Measurements from ENCODE around the gene ADAM19.

Gene ADAM19

GRCh38 chr5:157509093-157509492 lies 66.5 kb downstream of the ADAM19 start:
- ChIA-PET POLR2A (ENCODE audit: low non-redundant PET) (no interaction called here), CTCF (interaction anchor here (0.6 kb wide), 1 partner anchor 97 kb away, joined by 3 read pairs; no protein-coding TSS in a partner anchor)
- TF ChIP-seq, protein P1, sequence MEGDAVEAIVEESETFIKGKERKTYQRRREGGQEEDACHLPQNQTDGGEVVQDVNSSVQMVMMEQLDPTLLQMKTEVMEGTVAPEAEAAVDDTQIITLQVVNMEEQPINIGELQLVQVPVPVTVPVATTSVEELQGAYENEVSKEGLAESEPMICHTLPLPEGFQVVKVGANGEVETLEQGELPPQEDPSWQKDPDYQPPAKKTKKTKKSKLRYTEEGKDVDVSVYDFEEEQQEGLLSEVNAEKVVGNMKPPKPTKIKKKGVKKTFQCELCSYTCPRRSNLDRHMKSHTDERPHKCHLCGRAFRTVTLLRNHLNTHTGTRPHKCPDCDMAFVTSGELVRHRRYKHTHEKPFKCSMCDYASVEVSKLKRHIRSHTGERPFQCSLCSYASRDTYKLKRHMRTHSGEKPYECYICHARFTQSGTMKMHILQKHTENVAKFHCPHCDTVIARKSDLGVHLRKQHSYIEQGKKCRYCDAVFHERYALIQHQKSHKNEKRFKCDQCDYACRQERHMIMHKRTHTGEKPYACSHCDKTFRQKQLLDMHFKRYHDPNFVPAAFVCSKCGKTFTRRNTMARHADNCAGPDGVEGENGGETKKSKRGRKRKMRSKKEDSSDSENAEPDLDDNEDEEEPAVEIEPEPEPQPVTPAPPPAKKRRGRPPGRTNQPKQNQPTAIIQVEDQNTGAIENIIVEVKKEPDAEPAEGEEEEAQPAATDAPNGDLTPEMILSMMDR (conservative IDR thresholded peaks at IDR 0.05; ENCODE audit: low read depth), result no peak

DNA sequence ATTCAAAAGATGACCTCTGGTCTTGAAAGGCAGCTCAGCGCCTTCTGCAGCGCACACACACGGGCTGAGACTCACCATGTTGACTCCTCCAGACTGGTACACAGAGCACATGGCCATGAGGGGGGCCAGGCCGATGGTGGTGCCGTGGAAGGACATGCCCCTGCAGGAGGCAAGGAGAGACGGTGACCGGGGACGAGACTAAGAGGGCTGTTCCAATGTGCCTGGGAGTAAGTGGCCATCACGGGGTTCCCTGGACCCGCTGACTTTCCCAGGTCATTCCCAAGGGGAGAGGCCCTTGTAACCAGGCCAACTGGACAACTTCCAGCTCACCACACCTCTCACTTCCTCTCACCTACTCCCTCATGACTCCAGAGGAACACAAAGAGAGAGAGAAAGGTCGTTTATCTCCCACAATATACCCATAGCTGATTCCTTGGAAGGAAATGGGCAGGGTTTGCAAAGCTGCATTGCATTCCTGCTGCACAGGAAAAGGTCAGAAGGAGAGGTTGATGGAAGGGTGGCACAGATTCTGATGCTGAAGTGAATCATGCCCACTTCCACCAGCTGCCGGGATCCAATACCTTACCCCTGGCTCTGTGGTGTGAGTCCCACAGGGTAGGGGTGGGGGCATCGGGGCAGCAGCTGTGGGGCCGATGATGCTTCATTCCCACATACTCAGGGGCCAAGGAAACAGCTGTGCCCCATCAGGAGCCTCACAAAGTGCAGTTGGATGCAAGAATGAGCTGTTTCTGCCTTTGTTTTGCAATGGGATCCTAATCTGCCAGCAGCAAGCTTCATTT lies 68.4 kb downstream of the ADAM19 start:
- POLR2A ChIA-PET (ENCODE audit: low non-redundant PET), result no interaction called here
- peak overlapping the region; percentile 54 for H3K27ac ChIP-seq
- TF ChIP-seq, protein P1 (conservative IDR thresholded peaks at IDR 0.05; ENCODE audit: low read depth), result no peak
- peak; percentile 67 for DNase-seq (ENCODE audit: low spot score)
- CTCF ChIA-PET, result interaction anchor here (0.7 kb wide), 1 partner anchor 47 kb away, joined by 4 read pairs; the partner anchor contains the start of gene NIPAL4

More at GRCh38 chr5:157509093-157509492, 66.5 kb downstream of the ADAM19 start:
- no peak overlapping the region for H3K27ac ChIP-seq
- DNase-seq (ENCODE audit: low spot score), result no peak

DNA sequence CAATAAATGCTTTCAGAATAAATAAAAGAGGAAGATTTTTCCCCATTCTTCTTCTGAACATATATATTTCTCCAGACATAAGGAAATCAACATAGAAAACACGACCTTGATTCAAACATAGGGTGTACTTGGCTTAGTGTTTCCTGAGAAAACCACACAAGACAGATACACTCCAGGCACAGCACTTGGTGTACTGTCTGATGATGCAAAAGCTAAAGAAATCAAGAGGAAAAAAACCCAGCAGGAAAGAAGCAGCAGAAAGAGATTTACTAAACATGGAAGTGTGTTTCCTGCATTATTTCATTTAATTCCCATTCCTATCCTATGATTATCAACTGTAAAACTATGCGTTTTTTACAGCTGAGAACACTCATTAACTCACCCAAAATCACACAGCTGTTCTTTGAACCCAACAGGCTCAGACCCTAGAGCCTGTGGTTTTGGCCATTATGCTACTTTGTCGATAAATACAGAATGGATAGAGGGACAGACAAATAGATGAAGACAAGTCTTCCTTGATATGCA lies 69.4 kb downstream of the ADAM19 start:
- no peak overlapping the region for H3K27ac ChIP-seq
- DNase-seq (ENCODE audit: low spot score), result no peak
- POLR2A ChIA-PET (ENCODE audit: low non-redundant PET), result no interaction called here
- CTCF ChIA-PET, result interaction anchor here (0.6 to 0.7 kb wide), 2 partner anchors 17 to 46 kb away, joined by 3 to 4 read pairs; partner anchors contain the start of gene NIPAL4
- TF ChIP-seq, protein P1 (conservative IDR thresholded peaks at IDR 0.05; ENCODE audit: low read depth), result no peak

- ChIA-PET POLR2A (ENCODE audit: low non-redundant PET) (no interaction called here), CTCF (interaction anchor here (0.6 kb wide), 1 partner anchor 18 kb away, joined by 3 read pairs; no protein-coding TSS in a partner anchor)
- TF ChIP-seq, protein P1 (conservative IDR thresholded peaks at IDR 0.05; ENCODE audit: low read depth), result no peak
- H3K27ac ChIP-seq, result no peak overlapping the region
- DNase-seq (ENCODE audit: low spot score), result no peak
Measured at GRCh38 chr5:157505496-157505895, 70.1 kb downstream of the ADAM19 start.

GRCh38 chr5:157504053-157504452 lies 71.5 kb downstream of the ADAM19 start:
- DNase-seq (ENCODE audit: low spot score), result no peak
- H3K27ac ChIP-seq, result no peak overlapping the region
- ChIA-PET POLR2A (ENCODE audit: low non-redundant PET) (no interaction called here), CTCF (interaction anchor here (0.6 kb wide), 1 partner anchor 209 kb away, joined by 5 read pairs; no protein-coding TSS in a partner anchor)
- TF ChIP-seq, protein P1 (conservative IDR thresholded peaks at IDR 0.05; ENCODE audit: low read depth), result no peak

DNA sequence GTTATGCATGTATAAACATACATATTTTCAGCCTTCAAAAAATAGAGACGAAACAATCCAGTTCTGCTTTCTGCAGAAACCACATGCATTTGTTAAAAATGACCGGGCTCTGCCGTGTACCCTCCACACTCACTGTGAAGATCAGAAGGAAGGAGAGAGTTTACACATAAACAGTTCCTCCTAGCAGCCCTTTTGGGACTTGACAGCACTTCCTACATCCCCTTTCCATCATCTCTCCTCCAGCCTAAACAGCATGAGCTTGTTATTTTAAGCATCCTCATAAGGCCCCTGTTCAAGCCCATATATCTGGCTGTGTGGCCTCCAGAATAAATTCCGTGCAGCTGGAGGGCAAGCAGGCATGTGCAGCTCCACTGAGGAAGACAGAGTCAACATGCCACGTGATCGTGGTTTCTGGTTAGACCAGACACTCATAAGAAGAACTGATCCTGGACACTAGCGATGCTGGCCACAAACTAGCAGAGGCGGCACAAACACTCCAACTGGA lies 73.4 kb downstream of the ADAM19 start:
- no peak overlapping the region for H3K27ac ChIP-seq
- CTCF ChIA-PET, result interaction anchor here (0.6 kb wide), 1 partner anchor 116 kb away, joined by 3 read pairs; no protein-coding TSS in a partner anchor
- TF ChIP-seq, protein P1 (conservative IDR thresholded peaks at IDR 0.05; ENCODE audit: low read depth), result no peak
- no peak for DNase-seq (ENCODE audit: low spot score)
- POLR2A ChIA-PET (ENCODE audit: low non-redundant PET), result no interaction called here
